KMS-11 (cell line): ENCODE measurements around the gene LRRC27.
"Not testable (repeated sequence)": the region's sequence is repeated elsewhere in the genome, so short reads cannot be mapped to it uniquely, and the experiment has no call there.

Experiments
- H2AFZ ChIP-seq: fragments of 200-600 bp; sonication (generic); 2 replicates; pipeline ENCODE4 v1.6.1; 2016; ENCODE audit warnings: antibody characterized with exemption, mixed run types, low read depth
- H3K27ac ChIP-seq: fragments of 200-600 bp; sonication (generic); 2 replicates; pipeline ENCODE4 v1.6.1; 2016; ENCODE audit warnings: mild to moderate bottlenecking, mixed run types
- H3K27me3 ChIP-seq: fragments of 200-600 bp; sonication (generic); 2 replicates; pipeline ENCODE4 v1.6.1; 2017; ENCODE audit warnings: mild to moderate bottlenecking, low read depth, mixed run types, moderate library complexity; ENCODE audit not compliant: insufficient read depth
- H3K36me3 ChIP-seq: fragments of 200-600 bp; sonication (generic); 2 replicates; pipeline ENCODE4 v1.6.1; 2017; ENCODE audit warnings: mild to moderate bottlenecking, mixed run types; ENCODE audit not compliant: insufficient read depth
- H3K4me1 ChIP-seq: fragments of 200-600 bp; sonication (generic); 2 replicates; pipeline ENCODE4 v1.6.1; 2016; ENCODE audit warnings: mild to moderate bottlenecking, low read depth, mixed run types; ENCODE audit not compliant: poor library complexity, severe bottlenecking
- H3K4me2 ChIP-seq: fragments of 200-600 bp; sonication (generic); 2 replicates; pipeline ENCODE4 v1.7.0; 2016; ENCODE audit warnings: mild to moderate bottlenecking, mixed run types
- H3K4me3 ChIP-seq: fragments of 200-600 bp; sonication (generic); IDR thresholded peaks from 2 replicates; pipeline ENCODE4 v1.6.1; 2017; ENCODE audit warnings: low read depth, low read length, mixed read lengths; ENCODE audit not compliant: insufficient read depth
- H3K79me2 ChIP-seq: fragments of 200-600 bp; sonication (generic); 2 replicates; pipeline ENCODE4 v1.6.1; 2016; ENCODE audit warnings: low read depth, mixed run types; ENCODE audit not compliant: insufficient read depth
- H3K9ac ChIP-seq: fragments of 200-600 bp; sonication (generic); 2 replicates; pipeline ENCODE4 v1.6.1; 2016; ENCODE audit warnings: mild to moderate bottlenecking, mixed run types
- H4K20me1 ChIP-seq: fragments of 200-600 bp; sonication (generic); 2 replicates; pipeline ENCODE4 v1.6.1; 2016; ENCODE audit warnings: mild to moderate bottlenecking, mixed run types; ENCODE audit not compliant: insufficient read depth
- CTCF ChIP-seq: fragments of 200-600 bp; sonication (generic); conservative IDR thresholded peaks from 2 replicates; pipeline ENCODE4 v1.6.1; 2017; ENCODE audit warnings: low read depth, mild to moderate bottlenecking, antibody characterized with exemption, low read length, moderate library complexity, mixed read lengths

The LRRC27 gene

GRCh38 chr10:132311338-132311939, 20.6 kb upstream of the LRRC27 start:
- no peak overlapping the region for H2AFZ ChIP-seq
- no peak overlapping the region for H3K4me2 ChIP-seq
- no peaks in the 10 kb centered on the region for H3K36me3 ChIP-seq
- no peak overlapping the region for H3K27ac ChIP-seq
- no peaks in the 10 kb centered on the region for H3K79me2 ChIP-seq
- peaks cover 6% of the 10 kb centered on the region; the same call in 1 of the 2 replicates for H3K27me3 ChIP-seq
- H3K4me1 ChIP-seq, result no peaks in the 10 kb centered on the region
- H4K20me1 ChIP-seq, result no peaks in the 10 kb centered on the region
- TF ChIP-seq CTCF, result no peak
- no peak overlapping the region for H3K4me3 ChIP-seq
- no peak overlapping the region for H3K9ac ChIP-seq

GRCh38 chr10:132313305-132313704, 18.7 kb upstream of the LRRC27 start:
- Histone ChIP-seq H3K4me3 (no peak overlapping the region), H3K4me2 (no peak overlapping the region), H4K20me1 (no peaks in the 10 kb centered on the region), H3K79me2 (no peaks in the 10 kb centered on the region), H3K4me1 (no peaks in the 10 kb centered on the region), H2AFZ (no peak overlapping the region), H3K36me3 (no peaks in the 10 kb centered on the region), H3K9ac (no peak overlapping the region), H3K27ac (no peak overlapping the region), H3K27me3 (peaks cover 6% of the 10 kb centered on the region; the same call in 1 of the 2 replicates)
- TF ChIP-seq CTCF, result no peak

DNA sequence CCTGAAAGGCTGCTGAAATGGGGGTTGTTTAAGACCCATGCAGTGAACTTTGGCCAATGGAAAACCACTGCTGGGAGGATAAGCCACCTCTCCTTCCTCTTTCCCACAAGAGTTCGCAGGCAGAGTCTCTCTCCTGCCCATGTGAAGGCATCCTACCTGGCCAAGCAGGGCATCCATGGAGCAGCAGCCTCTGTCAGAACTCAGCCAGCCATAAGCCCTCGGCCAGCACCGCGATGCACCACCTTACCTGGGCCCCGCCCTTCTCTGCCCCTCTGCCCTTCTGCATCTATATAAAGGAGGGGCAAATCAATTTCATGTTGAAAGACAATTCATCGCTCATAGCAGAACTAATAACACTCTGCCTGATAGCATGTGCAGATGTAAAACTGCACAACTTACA, 18.1 kb upstream of the LRRC27 start:
- H3K79me2 ChIP-seq, result no peaks in the 10 kb centered on the region
- H4K20me1 ChIP-seq, result no peaks in the 10 kb centered on the region
- no peaks in the 10 kb centered on the region for H3K4me1 ChIP-seq
- H2AFZ ChIP-seq, result no peak overlapping the region
- no peak overlapping the region for H3K9ac ChIP-seq
- H3K4me3 ChIP-seq, result no peak overlapping the region
- TF ChIP-seq CTCF, result no peak
- H3K36me3 ChIP-seq, result no peaks in the 10 kb centered on the region
- peaks cover 6% of the 10 kb centered on the region; the same call in 1 of the 2 replicates for H3K27me3 ChIP-seq
- H3K27ac ChIP-seq, result no peak overlapping the region
- no peak overlapping the region for H3K4me2 ChIP-seq

DNA sequence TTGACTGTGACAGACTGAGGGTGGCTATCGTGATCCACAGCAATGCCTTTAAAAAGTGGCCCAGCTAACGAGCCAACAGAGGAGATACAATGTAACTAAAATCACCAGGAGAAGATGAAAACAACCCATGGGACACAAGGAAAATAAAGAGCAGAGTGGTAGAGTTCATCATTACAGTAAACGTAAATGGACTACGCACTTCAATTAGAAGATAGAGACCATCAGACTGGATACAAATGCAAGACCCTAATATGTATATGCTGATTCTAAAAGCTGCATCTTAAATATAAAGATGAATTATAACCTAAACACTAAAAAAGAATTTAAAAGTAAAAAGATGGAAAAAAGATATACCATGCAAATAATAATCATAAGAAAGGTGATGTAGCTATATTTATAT, 17.7 kb upstream of the LRRC27 start:
- no peak overlapping the region for H3K9ac ChIP-seq
- no peaks in the 10 kb centered on the region for H3K79me2 ChIP-seq
- H4K20me1 ChIP-seq, result no peaks in the 10 kb centered on the region
- no peak overlapping the region for H2AFZ ChIP-seq
- TF ChIP-seq CTCF, result no peak
- no peaks in the 10 kb centered on the region for H3K4me1 ChIP-seq
- H3K4me3 ChIP-seq, result no peak overlapping the region
- peaks cover 6% of the 10 kb centered on the region; the same call in 1 of the 2 replicates for H3K27me3 ChIP-seq
- H3K36me3 ChIP-seq, result no peaks in the 10 kb centered on the region
- no peak overlapping the region for H3K27ac ChIP-seq
- no peak overlapping the region for H3K4me2 ChIP-seq

- H2AFZ ChIP-seq, H4K20me1 ChIP-seq, H3K4me1 ChIP-seq, H3K27ac ChIP-seq, H3K4me3 ChIP-seq, H3K9ac ChIP-seq, H3K79me2 ChIP-seq, H3K36me3 ChIP-seq, H3K27me3 ChIP-seq, H3K4me2 ChIP-seq: not testable (repeated sequence)
These were observed 17.1 kb upstream of the LRRC27 start for GRCh38 chr10:132314881-132315280.
